Panc1 (cell line): Measurements from ENCODE around the gene PSMF1.

Source experiments
- SIN3A ChIP-seq: IDR thresholded peaks from 2 replicates; pipeline ENCODE4 v1.6.1; 2012; ENCODE audit warnings: low read depth, mild to moderate bottlenecking, low read length, moderate library complexity, borderline replicate concordance; ENCODE audit not compliant: insufficient read depth
- TF ChIP-seq, protein P1 (sequence below): fragments of 450-650 bp; IDR thresholded peaks from 2 replicates; pipeline ENCODE4 v1.5.1; 2017; ENCODE audit warnings: mild to moderate bottlenecking
- TF ChIP-seq, protein P2 (sequence below), 2 experiments: IDR thresholded peaks; 2 replicates each; pipeline ENCODE4 v1.6.1; 2011 to 2012; ENCODE audit warnings: low read depth in 2 of 2, control low read depth in 1 of 2, low read length in 1 of 2, mild to moderate bottlenecking in 1 of 2, moderate library complexity in 1 of 2; ENCODE audit not compliant: insufficient read depth in 1 of 2

DNA sequence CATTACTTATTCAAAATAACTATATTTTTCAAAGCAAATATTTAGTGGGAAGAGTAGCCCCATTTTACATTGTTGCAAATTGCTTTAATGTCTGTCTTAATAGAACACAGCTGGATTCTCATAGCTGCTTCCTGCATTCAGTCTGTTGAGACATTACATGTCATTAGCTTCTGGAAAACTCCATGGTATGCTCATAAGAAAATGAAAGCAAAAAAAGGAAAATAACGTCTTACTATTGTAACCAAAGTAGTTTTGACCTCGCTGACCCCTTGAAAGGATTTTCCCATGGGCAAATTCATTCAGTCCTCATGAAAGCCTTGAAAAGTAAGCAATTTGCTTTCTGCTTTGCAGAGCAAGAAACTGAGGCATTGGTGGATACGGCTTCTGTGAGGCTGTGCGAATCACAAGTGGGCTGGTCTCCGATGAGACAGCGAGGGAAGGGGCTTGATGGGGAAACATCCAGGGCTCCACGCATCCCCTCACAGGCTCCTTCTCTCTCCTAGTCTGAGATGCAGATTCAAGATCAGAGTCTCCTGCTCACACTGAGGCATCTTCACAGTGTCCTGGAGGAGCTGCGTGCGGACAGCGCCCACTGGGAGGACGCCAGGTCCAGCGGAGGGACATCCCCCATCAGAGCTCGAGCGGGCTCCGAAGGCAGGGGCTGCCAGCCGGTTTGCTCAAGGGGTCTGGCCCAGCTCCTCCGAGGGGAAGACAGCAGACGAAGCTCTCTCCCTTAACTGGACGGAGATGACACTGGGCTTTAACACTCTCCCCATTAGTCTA is 88.2 kb downstream of the PSMF1 start:
- TF ChIP-seq, protein P1, sequence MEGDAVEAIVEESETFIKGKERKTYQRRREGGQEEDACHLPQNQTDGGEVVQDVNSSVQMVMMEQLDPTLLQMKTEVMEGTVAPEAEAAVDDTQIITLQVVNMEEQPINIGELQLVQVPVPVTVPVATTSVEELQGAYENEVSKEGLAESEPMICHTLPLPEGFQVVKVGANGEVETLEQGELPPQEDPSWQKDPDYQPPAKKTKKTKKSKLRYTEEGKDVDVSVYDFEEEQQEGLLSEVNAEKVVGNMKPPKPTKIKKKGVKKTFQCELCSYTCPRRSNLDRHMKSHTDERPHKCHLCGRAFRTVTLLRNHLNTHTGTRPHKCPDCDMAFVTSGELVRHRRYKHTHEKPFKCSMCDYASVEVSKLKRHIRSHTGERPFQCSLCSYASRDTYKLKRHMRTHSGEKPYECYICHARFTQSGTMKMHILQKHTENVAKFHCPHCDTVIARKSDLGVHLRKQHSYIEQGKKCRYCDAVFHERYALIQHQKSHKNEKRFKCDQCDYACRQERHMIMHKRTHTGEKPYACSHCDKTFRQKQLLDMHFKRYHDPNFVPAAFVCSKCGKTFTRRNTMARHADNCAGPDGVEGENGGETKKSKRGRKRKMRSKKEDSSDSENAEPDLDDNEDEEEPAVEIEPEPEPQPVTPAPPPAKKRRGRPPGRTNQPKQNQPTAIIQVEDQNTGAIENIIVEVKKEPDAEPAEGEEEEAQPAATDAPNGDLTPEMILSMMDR = no peak
- TF ChIP-seq, protein P2, sequence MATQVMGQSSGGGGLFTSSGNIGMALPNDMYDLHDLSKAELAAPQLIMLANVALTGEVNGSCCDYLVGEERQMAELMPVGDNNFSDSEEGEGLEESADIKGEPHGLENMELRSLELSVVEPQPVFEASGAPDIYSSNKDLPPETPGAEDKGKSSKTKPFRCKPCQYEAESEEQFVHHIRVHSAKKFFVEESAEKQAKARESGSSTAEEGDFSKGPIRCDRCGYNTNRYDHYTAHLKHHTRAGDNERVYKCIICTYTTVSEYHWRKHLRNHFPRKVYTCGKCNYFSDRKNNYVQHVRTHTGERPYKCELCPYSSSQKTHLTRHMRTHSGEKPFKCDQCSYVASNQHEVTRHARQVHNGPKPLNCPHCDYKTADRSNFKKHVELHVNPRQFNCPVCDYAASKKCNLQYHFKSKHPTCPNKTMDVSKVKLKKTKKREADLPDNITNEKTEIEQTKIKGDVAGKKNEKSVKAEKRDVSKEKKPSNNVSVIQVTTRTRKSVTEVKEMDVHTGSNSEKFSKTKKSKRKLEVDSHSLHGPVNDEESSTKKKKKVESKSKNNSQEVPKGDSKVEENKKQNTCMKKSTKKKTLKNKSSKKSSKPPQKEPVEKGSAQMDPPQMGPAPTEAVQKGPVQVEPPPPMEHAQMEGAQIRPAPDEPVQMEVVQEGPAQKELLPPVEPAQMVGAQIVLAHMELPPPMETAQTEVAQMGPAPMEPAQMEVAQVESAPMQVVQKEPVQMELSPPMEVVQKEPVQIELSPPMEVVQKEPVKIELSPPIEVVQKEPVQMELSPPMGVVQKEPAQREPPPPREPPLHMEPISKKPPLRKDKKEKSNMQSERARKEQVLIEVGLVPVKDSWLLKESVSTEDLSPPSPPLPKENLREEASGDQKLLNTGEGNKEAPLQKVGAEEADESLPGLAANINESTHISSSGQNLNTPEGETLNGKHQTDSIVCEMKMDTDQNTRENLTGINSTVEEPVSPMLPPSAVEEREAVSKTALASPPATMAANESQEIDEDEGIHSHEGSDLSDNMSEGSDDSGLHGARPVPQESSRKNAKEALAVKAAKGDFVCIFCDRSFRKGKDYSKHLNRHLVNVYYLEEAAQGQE (IDR thresholded peaks at IDR 0.05; ENCODE audit: insufficient read depth in 1 of 2, low read depth in 2 of 2, low read length in 1 of 2) = no peak
- no peak for TF ChIP-seq SIN3A
